Measurements from ENCODE around the gene IFFO2. TPM values are rescaled to one million over a fixed set of nuclear protein-coding genes. Genes with fewer than 3 reads are reported as not detected.

Gene IFFO2
- total RNA-seq, 1 donor from 2014 or later = 131 TPM

GRCh38 chr1:18879215-18879790, 77.2 kb downstream of the IFFO2 start:
- no peak for DNase-seq (ENCODE audit: low spot score in 2 of 2)
- Histone ChIP-seq H3K36me3 (peaks cover 5 to 20% of the 10 kb centered on the region in 2 donors), H3K9me3 (no peaks in the 10 kb centered on the region), H3K27ac (no peak overlapping the region), H3K4me1 (no peaks in the 10 kb centered on the region), H3K27me3 (no peaks in the 10 kb centered on the region), H3K4me3 (no peak overlapping the region)
- no peak for TF ChIP-seq CTCF (IDR thresholded peaks at IDR 0.05)
- intact Hi-C loops (cut with DNase I) = loop anchor here (5.0 kb wide), 1 partner anchor 282 kb away; no protein-coding TSS in a partner anchor

GRCh38 chr1:18878538-18879214, 77.8 kb downstream of the IFFO2 start:
- DNase-seq (ENCODE audit: low spot score in 2 of 2) = no peak
- Histone ChIP-seq H3K9me3 (no peaks in the 10 kb centered on the region), H3K27ac (no peak overlapping the region), H3K4me1 (no peaks in the 10 kb centered on the region), H3K4me3 (no peak overlapping the region), H3K36me3 (peaks cover 5 to 20% of the 10 kb centered on the region in 2 donors), H3K27me3 (no peaks in the 10 kb centered on the region)
- no peak for TF ChIP-seq CTCF (IDR thresholded peaks at IDR 0.05)
- intact Hi-C loops (cut with DNase I) = loop anchor here (5.0 kb wide), 1 partner anchor 281 kb away; no protein-coding TSS in a partner anchor

- Histone ChIP-seq H3K36me3 (peaks cover 6 to 19% of the 10 kb centered on the region in 2 donors), H3K4me1 (no peaks in the 10 kb centered on the region), H3K27ac (no peak overlapping the region), H3K9me3 (no peaks in the 10 kb centered on the region), H3K4me3 (no peak overlapping the region), H3K27me3 (no peaks in the 10 kb centered on the region)
- DNase-seq (ENCODE audit: low spot score in 2 of 2) = no peak
- no peak for TF ChIP-seq CTCF (IDR thresholded peaks at IDR 0.05)
- intact Hi-C loops (cut with DNase I) = loop anchor here (5.0 kb wide), 1 partner anchor 280 kb away; no protein-coding TSS in a partner anchor
Measured at GRCh38 chr1:18877282-18877681, 79.2 kb downstream of the IFFO2 start.

- Histone ChIP-seq H3K4me3 (no peak overlapping the region), H3K27me3 (no peaks in the 10 kb centered on the region), H3K4me1 (no peaks in the 10 kb centered on the region), H3K27ac (no peak overlapping the region), H3K36me3 (peaks cover 6 to 12% of the 10 kb centered on the region in 2 donors), H3K9me3 (no peaks in the 10 kb centered on the region)
- intact Hi-C loops (cut with DNase I) = loop anchor here (5.0 kb wide), 1 partner anchor 279 kb away; no protein-coding TSS in a partner anchor
- no peak for DNase-seq (ENCODE audit: low spot score in 2 of 2)
- TF ChIP-seq CTCF (IDR thresholded peaks at IDR 0.05) = no peak
Measured at GRCh38 chr1:18876210-18876609, 80.3 kb downstream of the IFFO2 start.

GRCh38 chr1:18875796-18876128, 80.7 kb downstream of the IFFO2 start:
- Histone ChIP-seq H3K9me3 (no peaks in the 10 kb centered on the region), H3K27me3 (no peaks in the 10 kb centered on the region), H3K36me3 (peaks cover 6 to 10% of the 10 kb centered on the region in 2 donors), H3K4me1 (no peaks in the 10 kb centered on the region), H3K27ac (no peak overlapping the region), H3K4me3 (no peak overlapping the region)
- intact Hi-C loops (cut with DNase I) = loop anchor here (5.0 kb wide), 1 partner anchor 278 kb away; no protein-coding TSS in a partner anchor
- no peak for TF ChIP-seq CTCF (IDR thresholded peaks at IDR 0.05)
- no peak for DNase-seq (ENCODE audit: low spot score in 2 of 2)
